HCEC 1CT (cell line): ENCODE results near the gene KPNA1.
A peak's percentile ranks its signal among the peaks of the same experiment; 100 is the strongest.

ENCODE experiments used
- DNase-seq: peaks from one replicate; pipeline ENCODE4 v3.0.0-alpha.2; 2017

The KPNA1 gene

DNA sequence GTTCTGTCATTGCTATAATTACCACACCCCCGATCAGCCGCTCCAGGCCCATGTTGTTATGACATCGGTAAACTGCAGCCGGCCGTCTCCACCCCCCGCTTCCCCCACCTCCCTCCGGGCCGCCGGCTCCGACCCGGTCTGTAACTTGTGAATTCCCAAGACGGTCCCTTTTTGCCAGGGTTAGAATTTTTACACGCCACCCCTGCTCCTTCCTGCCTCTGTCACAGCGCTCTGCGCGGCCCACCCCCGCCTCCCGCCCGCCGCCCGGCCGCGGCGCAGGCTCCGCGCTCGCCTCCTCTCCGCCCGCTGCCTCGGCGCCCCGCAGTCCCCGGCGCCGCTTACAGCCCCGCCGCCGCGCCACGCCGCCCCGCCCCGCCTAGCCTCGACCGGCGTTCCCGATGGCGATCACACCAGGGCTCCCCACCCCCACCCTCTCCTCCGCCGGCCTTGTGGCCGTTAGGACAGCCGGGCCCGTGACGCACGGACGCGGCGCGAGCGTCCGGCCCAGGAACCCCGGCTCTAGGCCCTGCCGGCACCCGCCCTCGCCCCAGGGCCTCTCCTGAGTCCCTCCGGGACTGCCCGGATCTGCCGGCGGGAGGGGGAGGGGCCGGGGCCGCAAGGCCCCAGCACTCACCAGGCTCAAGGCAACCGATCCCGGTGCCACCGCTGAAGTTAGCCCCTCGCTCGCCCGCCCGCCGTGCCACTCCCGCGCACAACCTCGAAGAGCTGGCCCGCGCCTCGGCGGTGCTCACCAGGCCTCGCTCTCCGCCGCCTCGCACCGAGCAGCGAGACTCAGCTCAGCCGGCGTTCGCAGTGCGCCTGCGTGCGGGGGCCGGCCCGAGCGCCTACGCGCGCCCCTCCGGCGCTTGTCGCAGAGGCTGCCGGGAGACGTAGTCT, at the start of gene KPNA1:
Gene KPNA1 (minus strand): TSS at position 817 of the 897 bp plus-strand sequence. CDS start 18,374 bp downstream, outside the sequence.
- DNase-seq = peak; percentile 87

DNA sequence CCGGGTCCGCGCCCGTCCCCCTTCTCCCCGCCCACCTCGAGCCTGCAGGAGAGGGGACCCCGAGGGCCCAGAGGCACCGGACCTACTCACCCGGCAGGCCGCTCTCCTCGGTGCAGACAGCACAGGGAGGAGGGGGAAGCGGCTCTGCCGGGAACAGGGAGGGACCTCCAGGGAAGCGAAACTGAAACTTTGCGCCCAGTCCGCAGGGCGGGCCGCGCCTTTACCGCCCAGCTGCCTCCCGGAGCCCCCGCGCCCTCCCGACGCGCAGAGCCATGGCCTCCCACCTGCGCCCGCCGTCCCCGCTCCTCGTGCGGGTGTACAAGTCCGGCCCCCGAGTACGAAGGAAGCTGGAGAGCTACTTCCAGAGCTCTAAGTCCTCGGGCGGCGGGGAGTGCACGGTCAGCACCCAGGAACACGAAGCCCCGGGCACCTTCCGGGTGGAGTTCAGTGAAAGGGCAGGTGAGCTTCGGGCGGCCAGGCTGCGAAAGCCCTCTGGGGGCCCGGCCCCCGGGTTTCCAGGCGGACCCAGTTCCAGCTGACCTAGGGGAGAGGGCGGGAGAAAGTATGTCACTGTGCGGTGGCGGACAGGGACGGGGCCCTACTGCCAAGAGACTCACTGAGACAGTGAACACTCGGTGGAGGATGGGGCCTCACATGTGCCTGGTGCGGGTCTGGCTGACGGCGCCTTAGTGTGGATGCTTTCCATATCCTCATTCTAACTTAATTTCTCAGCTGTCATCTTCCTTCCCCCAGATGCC, 49.6 kb upstream of the KPNA1 start, which contains the start of the genes DTX3L and PARP9:
Gene DTX3L (plus strand): TSS at position 184 of the 758 bp plus-strand sequence. CDS start 89 bp downstream, at position 273.
Gene PARP9 (minus strand): TSS at position 146 of the 758 bp plus-strand sequence. CDS start 4,680 bp downstream, outside the sequence.
- peak; percentile 79 for DNase-seq

DNA sequence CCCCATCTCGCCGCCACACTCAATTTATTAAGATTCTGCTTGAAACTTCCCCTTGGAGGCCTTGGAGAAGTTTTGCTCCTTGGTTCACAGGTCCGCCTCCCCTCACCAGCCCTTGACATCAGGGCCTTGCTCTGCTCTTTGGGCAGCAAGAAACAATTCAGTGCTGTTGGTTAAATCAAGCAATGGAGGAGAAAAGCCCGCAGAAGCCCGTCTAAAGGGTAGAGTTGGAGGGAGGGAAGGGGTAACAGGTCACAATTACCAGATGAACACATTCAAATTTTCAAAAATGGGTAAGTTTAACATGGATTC, 48.9 kb upstream of the KPNA1 start:
- no peak for DNase-seq

DNA sequence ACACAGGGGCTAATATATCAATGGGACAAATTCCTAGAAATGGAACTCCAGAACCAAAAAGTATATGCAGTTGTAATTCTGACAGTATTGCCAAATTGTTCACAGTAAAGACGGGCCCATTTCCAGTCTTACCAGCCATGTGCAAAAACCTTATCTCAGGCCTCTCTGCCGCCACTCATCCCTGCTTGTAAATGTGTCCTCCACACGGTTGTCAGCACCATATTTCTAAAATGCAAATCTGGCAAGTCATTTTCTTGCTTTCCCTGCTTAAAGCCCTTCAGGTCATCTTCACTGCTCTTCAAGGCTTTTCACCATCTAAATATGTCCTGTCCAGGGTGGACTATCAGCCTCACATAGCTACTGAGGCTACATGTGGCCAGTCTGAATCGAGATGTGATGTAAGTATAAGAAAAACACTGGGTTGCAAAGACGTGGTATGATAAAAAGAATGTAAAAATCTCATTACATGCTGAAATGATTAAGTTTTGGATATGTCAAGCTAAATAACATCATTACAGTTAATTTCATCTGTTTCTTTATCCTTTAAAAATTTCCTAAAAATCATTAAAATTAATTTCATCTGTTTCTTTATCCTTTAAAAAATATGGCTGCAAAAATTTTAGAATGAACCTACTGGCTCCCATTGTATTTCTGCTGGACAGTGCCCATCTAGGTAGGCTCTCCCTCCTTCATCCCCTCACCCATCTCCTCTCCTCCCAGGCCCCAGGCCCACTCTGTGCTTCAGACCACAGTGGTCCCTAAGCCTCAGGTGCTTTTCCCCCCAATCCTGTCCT, 48.4 kb upstream of the KPNA1 start:
- no peak for DNase-seq

DNA sequence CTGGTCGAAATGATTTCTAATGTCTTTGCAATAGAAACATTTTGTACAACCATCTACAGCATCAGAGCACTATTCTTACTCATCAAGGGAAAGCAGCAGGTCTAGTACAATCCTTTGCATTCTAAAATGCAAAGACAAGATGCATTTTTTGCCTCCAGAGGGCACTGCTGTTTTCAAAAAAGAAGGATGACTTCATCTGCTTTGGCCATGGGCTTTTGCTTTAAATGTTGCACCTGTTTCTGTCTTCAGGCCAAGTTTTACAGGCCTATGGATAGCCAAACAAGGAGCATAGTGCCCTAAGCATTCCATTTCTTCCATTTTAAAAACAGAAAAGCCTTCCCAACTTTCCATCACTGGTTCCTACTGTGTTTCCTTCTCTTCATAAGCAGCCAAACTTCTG, 45.9 kb upstream of the KPNA1 start:
- peak; percentile 61 for DNase-seq

DNA sequence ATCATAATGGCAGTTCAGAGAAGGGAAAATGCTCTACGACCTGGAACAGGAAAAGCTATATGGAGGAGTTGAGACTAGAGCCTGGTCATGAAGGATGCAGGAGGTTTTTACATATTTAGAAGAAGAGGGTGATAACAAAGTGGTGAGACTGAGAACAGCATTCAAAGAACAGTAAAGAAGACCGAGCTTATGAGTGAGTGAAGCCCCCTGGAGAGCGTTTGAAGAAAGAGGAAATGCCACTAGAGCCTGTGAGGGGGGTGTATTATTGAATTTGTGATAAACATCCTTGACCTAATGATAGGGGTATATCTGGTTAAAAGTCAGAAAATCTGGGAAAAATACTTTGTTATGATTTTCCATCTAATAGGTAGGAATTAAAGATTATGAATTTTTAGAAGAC, 45.2 kb upstream of the KPNA1 start:
- no peak for DNase-seq

DNA sequence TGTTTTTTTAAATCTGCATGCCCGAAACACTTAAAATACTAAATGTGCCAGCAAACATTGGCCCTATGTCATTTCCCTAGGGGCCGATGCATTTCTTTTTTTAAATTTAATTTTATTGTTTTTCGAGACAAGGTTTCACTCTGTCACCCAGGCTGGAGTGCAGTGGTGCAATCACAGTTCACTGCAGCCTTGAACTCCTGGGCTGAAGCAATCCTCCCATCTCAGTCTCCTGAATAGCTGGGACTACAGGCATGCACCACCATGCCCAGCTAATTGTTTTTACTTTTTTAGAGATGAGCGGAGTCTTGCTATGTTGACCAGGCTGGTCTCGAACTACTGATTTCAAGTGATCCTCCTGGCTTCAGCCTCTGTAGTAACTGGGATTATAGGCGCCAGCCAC, 43.9 kb upstream of the KPNA1 start:
- no peak for DNase-seq

DNA sequence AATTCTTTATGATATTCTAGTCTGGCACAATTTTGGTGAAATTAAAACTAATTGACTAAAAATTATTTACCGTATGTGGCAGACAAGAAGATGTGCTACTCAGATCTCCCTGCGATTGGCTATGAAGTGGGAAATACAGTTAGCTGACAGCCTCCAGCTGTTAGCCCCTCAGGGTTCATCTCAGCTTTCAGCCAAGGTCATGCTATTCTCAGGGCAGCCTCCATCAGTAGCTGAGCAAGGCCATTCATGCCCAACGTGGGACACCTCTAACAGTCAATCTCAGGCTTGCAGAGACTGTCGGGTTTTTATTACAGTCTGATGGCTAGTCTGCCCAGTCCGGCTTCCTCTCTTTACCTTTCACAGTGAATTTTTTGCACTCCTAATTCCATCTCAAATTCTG, 42.6 kb upstream of the KPNA1 start:
- DNase-seq = no peak

DNA sequence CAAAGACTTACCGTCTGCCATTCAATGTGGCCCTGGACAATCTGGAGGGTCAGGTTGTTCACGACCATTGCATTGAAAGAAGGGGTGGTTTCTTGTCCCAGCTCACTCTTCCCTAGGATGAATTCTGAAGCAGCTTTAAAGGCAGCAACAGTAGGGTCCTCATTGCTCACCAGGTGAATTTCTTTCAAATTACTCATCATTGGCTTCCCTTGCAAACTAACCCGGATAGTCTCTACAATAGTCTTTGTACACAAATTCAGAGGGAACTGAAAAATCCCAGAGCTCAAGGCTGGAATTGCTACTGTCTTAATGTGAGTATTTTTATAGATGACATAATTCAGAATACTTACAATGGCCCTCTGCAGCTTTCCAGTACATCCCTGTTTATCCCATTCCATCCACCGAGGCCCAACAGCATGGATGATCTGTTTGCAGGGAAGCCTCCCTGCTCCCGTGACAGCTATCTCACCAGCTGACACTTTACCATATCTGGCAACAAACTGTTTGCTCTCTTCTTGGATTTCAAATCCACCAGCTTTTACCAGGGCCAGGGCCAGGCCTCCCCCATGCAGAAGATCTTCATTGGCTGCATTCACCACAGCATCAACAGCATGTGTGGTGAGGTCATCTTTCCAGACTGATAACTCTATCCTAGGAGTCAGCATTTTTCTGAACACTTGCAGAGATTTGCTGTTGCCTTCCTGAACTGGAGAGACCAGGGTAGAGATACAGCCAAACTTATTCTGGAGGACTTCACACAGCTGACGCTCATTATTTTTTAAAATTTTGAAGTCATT, 40.7 kb upstream of the KPNA1 start:
- DNase-seq = no peak

DNA sequence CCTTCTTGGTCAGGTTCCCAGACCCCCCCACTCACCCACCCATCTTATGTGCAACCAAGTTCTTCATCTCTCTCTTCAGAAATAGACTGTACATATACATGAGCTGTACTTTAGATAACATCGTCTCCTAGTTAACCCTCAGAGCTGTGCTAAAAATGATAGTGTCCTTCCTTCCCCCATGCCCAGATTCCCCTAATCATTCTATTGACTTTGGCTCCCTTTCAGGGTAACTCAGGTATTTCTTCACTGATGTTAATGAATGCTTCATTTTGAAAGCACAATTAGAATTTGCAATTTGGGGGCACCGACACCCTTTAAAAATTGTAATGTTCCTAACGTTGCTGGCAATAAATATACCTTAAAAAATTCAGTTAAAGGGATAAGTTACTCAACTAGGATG, 38.4 kb upstream of the KPNA1 start:
- DNase-seq = no peak

DNA sequence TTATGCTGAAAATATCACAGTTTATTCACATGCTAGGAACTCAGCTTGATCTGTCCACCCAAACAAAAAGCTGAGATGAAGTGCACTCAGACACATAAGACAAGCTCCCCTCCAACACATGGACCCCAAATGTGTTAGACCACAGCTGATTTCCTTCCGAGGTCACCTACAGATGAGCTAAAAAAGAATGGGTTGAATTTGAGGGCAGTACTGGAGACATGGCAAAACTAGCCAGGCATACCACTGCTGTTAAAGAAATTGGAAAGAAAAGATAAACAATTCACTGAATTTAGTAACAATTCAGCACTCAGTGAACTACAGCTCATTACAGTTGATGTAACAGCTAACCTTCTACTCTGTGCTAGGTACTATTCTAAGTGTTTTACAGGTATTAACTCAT, 33.9 kb upstream of the KPNA1 start:
- DNase-seq = no peak

DNA sequence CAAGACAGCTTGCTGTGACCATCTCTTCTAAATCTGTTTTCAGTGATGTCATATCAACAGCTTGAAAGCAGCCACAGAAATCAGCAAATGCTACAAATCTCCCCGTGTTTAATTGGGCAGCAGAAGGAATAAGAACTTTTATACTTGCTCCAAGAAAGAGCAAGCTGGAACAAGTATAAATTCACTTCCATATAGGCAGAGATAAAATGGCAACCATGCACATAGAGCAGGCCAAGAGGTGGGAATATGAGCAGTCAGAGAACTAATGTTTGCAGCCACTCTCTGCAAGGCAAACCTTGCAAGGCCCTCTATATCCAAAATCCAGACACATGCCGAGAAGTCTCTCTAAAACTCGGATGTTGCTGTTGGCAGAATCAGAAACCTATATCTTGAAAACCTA, 33.3 kb upstream of the KPNA1 start:
- DNase-seq = no peak

DNA sequence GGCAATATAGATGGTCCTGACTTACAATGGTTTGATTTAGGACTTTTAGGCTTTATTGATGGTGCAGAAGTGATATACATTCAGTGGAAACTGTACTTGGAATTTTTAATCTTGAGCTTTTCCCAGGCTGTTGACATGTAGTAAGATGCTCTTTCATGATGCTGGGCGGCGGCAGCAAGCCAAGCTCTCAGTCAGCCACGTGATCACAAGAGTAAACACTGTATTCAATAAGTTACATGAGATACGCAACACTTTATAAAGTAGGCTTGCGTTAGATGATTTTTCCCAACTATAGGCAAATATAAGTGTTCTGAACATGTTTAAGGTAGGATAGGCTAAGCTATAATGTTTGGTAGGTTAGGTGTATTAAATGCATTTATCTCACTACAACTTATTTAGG, 31.4 kb upstream of the KPNA1 start:
- DNase-seq = no peak

DNA sequence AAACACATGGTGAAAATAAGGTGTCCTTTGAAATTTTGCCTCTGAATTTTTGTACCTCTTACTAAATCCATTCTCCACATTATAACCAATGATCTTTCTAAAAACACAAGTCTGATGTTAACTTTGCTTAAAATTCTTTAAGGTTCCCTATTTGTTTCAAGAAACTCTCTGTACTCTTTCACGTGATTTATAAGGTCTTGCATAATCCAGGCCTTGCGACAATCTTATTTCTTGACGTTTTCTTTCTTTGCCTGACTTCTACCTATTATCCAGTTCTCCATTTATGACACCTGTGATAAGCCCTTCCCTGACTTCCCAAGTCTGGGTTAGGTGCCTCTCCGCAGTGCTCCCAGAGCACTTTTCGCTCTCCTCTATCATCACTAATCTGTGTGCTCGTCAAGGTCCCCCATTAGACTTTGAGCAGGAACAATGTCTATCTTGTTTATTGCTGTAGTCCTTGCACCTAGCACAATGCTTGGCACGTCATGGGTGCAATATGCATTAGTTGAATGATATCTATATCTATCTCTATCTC, 24.3 kb upstream of the KPNA1 start:
- DNase-seq = no peak

DNA sequence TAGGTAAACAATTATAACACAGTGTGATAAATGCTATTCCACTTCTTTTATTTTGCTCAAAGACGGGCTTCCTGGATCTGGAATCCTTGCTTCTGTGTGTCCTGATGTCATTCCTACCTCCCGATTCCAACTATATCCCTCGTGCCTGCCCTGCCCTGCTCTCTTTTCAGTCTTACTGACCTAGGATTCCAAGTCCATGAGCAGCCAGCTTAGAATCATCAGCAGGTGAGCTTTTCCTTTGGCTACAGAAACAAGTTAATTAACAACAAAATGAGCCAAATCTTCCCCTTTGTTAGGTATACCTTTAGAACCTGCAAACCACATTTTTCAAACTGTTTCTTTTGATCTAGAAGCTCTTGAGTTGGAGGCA, 21.9 kb upstream of the KPNA1 start:
- DNase-seq = no peak

DNA sequence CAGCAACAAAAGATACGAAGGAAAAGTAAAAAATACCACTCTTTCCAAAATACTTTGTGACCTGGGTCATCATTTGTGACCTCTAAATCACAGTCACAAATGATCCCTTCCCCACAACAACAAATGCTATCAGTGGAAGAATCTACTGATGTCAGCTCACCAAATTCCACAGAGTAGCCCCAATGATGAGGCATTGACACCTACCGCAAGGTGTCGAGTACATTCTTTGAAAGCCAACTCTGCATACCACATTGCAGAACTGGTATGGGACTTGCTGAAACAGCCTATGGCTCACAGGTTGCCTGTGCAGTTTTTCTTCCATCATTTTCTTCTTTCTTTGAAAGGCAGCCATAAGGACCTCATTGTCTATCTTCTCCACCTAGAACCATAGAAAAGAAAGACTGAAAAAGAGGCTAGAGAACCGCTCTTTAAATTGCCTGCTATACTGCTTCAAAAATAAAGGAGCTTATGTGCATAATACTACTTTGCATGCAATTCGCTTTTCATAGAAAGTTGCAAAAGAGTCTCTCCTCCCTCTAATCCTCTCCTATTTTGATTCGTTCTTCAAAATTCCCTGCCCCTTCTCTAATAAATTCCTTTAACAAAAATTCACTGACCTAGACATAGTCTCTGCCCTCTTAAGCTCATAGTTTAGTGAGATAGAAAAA, 21.4 kb upstream of the KPNA1 start:
- no peak for DNase-seq

DNA sequence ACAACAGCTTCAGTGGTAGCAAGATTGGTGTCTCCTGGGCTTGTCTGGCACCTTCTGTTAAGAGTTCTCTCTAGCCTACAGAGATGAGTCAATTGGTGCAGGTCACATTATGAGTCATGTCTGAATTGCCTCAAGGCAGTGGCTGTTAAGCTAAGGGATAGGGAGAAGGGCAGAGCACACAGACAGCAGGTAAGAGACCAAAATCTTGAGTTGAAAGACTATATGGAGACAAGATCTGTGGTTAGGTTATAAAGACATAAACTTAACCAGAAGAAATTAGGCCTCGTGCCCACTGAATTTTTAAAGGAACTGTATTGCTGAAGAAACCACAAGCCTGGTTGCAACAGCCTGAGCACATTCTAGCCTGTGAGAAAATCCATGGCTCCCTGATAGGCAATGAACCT, 19.2 kb upstream of the KPNA1 start:
- DNase-seq = peak; percentile 75

DNA sequence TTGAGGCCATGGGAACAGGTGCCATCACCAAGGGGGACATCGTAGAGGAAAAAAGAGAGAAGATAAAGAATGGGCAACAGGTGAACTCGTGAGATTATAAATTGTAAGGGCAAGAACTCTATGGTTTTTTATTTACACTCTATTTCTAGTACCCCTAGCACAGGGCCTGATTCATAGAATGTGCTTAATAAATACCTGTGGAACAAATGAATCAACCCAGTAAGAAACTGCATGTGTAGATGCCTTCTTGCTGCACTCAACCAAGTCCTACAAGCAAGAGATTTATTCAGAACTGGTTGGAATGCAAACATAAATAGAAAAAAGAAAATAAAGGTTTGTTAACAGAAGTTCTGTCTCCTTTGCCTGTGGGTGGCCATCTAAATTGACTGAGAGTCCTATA, 18.7 kb upstream of the KPNA1 start:
- DNase-seq = no peak

DNA sequence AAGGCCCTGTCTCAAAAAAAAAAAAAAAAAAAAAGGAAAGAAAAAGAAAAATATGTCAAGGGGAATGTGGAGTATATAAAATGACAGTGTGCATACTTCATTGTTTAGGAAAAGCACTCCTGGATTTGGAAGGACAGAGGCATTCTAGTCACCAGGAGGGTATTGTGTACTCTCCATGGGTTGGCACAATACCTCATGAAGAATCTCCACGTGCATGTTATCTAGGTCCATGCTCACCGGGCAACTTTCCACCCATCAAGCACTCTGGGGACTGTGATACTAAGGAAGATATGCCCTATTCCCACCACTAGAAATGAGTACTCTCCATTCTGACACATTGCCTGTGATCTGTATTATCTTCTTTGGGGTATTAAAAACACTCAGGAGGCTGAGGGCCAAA, 15.4 kb upstream of the KPNA1 start:
- no peak for DNase-seq

DNA sequence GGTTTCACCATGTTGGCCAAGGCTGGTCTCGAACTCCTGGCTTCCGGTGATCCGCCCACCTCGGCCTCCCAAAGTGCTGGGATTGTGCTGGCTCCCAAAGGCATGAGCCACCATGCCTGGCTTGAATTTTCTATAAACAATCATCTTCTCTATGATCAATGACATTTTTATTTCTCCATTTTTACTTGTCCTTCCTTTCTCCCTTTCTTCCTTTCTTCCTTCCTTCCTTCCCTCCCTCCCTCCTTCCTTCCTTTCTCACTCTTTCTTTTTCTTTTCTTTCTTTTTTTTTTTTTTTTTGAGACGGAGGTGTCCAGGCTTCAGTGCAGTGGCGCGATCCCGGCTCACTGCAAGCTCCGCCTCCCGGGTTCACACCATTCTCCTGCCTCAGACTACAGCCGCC, 8.6 kb upstream of the KPNA1 start:
- DNase-seq = no peak

DNA sequence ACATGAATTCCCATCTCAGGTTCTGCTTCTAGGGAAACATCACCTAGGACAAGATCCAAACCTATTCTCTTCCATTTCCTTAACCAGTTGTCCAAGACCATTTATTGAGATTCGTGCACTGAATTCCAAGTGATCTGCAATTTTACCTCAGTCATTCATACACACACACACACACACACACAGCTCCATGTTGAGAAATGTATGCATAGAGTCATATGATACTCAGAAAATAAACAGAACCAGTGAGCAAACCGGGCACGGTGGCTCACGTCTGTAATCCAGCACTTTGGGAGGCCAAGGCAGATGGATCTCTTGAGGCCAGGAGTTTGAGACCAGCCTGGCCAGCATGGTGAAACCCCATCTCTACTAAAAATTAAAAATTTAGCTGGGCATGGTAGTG, 6.1 kb upstream of the KPNA1 start:
- peak; percentile 18 for DNase-seq

DNA sequence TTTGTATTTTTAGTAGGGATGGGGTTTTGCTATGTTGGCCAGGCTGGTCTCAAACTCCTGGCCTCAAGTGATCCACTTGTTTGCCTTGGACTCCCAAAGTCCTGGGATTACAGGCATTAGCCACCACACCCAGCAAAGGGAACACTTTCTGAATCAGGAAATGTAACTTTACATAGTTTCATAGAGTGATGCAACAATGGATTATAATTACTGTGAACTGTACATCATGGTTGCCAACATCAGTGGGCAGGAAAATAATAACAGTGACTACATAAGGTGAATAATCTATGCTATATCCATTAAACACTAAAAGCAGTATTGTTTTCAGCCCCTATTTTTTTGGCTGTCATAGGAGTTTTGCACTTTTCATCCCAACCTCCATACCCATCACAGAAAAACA, 5.0 kb upstream of the KPNA1 start:
- peak; percentile 17 for DNase-seq
